ENCODE measurements around the gene HOXD10.

HOXD10 gene

GRCh38 chr2:176152350-176153181, 36.0 kb downstream of the HOXD10 start:
- DNase-seq (ENCODE audit: low read depth), result no peak
- no peak overlapping the region for H3K4me3 ChIP-seq (ENCODE audit: low read depth, low read length)

GRCh38 chr2:176154576-176155252, 38.1 kb downstream of the HOXD10 start:
- H3K4me3 ChIP-seq (ENCODE audit: low read depth, low read length), result no peak overlapping the region
- no peak for TF ChIP-seq CTCF (conservative IDR thresholded peaks at IDR 0.05; ENCODE audit: low read depth, low read length)
- DNase-seq (ENCODE audit: low read depth), result no peak

More at GRCh38 chr2:176152350-176153181, 36.0 kb downstream of the HOXD10 start:
- TF ChIP-seq CTCF (conservative IDR thresholded peaks at IDR 0.05; ENCODE audit: low read depth, low read length), result no peak

- no peak overlapping the region for H3K4me3 ChIP-seq (ENCODE audit: low read depth, low read length)
- no peak for DNase-seq (ENCODE audit: low read depth)
- no peak for TF ChIP-seq CTCF (conservative IDR thresholded peaks at IDR 0.05; ENCODE audit: low read depth, low read length)
These were observed 38.9 kb downstream of the HOXD10 start for GRCh38 chr2:176155356-176156044.

- H3K4me3 ChIP-seq (ENCODE audit: low read depth, low read length), result no peak overlapping the region
- no peak for DNase-seq (ENCODE audit: low read depth)
- TF ChIP-seq CTCF (conservative IDR thresholded peaks at IDR 0.05; ENCODE audit: low read depth, low read length), result no peak
These were observed 39.8 kb downstream of the HOXD10 start for GRCh38 chr2:176156301-176156806.

- no peak for DNase-seq (ENCODE audit: low read depth)
- TF ChIP-seq CTCF (conservative IDR thresholded peaks at IDR 0.05; ENCODE audit: low read depth, low read length), result no peak
- no peak within 1 kb of the TSS for H3K4me3 ChIP-seq (ENCODE audit: low read depth, low read length)
These were observed 40.4 kb downstream of the HOXD10 start, which contains the start of gene HOXD3 for GRCh38 chr2:176156807-176157498. HOXD3 (plus strand) TSS chr2:176157307; CDS start chr2:176169115, 11,808 bp downstream.

GRCh38 chr2:176157499-176158185, 41.1 kb downstream of the HOXD10 start:
- no peak overlapping the region for H3K4me3 ChIP-seq (ENCODE audit: low read depth, low read length)
- TF ChIP-seq CTCF (conservative IDR thresholded peaks at IDR 0.05; ENCODE audit: low read depth, low read length), result no peak
- no peak for DNase-seq (ENCODE audit: low read depth)
